IMR-90 (cell line): ENCODE results near the gene PPFIA2. TPM values are rescaled to one million over a fixed set of nuclear protein-coding genes. Genes with fewer than 3 reads are reported as not detected.

Experiments used
- ATAC-seq: fragments of 200-7000 bp; cut with Tn5 transposase; 2 replicates; pipeline ENCODE4 v1.9.1; 2020; ENCODE audit warnings: low read depth, mild to moderate bottlenecking, moderate library complexity
- BruUV-seq: library from RNA; stranded (reverse); fragments of 400-500 nt; replicated peaks from 2 replicates; lab custom pipeline; 2021; lab: Mats Ljungman, UMichigan
- CTCF ChIA-PET: fragments of 300-600 bp; formaldehyde crosslinking; extraction: SDS; loops from one replicate; lab custom pipeline; 2021; ENCODE audit warnings: antibody characterized with exemption; lab: Yijun Ruan, JAX
- POLR2A ChIA-PET: fragments of 300-600 bp; sonication (Branson Sonifier 250); formaldehyde crosslinking; loops from one replicate; lab custom pipeline; 2022; ENCODE audit warnings: antibody characterized with exemption; ENCODE audit not compliant: unreplicated experiment; lab: Charles Lee
- DNase-seq: peaks from one replicate; pipeline ENCODE4 v3.0.0; 2013
- H2AFZ ChIP-seq: replicated peaks from 2 replicates; pipeline ENCODE3; 2013; ENCODE audit warnings: low read length, mild to moderate bottlenecking; ENCODE audit not compliant: poor library complexity
- H2AK5ac ChIP-seq: 2 replicates; pipeline ENCODE4 v1.6.1; 2013; ENCODE audit warnings: low read depth, low read length, inconsistent platforms
- H2AK9ac ChIP-seq: replicated peaks from 2 replicates; pipeline ENCODE3; 2013; ENCODE audit warnings: mild to moderate bottlenecking, low read depth, low read length, moderate library complexity; ENCODE audit not compliant: poor library complexity
- H2BK120ac ChIP-seq: 2 replicates; pipeline ENCODE4 v1.6.1; 2013; ENCODE audit warnings: low read depth, low read length, inconsistent platforms
- H2BK15ac ChIP-seq: 3 replicates; pipeline ENCODE4 v1.6.1; 2013; ENCODE audit warnings: low read depth, low read length, inconsistent platforms
- H2BK20ac ChIP-seq: 2 replicates; pipeline ENCODE4 v1.6.1; 2013; ENCODE audit warnings: low read depth, mild to moderate bottlenecking, inconsistent platforms, low read length, moderate library complexity
- H2BK5ac ChIP-seq: 2 replicates; pipeline ENCODE4 v1.6.1; 2013; ENCODE audit warnings: mild to moderate bottlenecking, low read depth, low read length, inconsistent platforms; ENCODE audit not compliant: poor library complexity, severe bottlenecking
- H3K14ac ChIP-seq: replicated peaks from 2 replicates; pipeline ENCODE4 v1.6.1; 2013; ENCODE audit warnings: low read depth, low read length, inconsistent platforms
- H3K18ac ChIP-seq: 2 replicates; pipeline ENCODE4 v1.6.1; 2013; ENCODE audit warnings: low read depth, low read length, control low read depth
- H3K23ac ChIP-seq: 2 replicates; pipeline ENCODE4 v1.6.1; 2013; ENCODE audit warnings: low read depth, low read length, inconsistent platforms
- H3K27ac ChIP-seq: 2 replicates; pipeline ENCODE4 v1.5.1; 2013; ENCODE audit warnings: mild to moderate bottlenecking, control low read depth, low read length; ENCODE audit not compliant: insufficient read depth
- H3K27me3 ChIP-seq: 2 replicates; pipeline ENCODE4 v1.6.1; 2013; ENCODE audit warnings: low read length; ENCODE audit not compliant: control insufficient read depth, insufficient read depth
- H3K36me3 ChIP-seq: 2 replicates; pipeline ENCODE4 v1.6.1; 2013; ENCODE audit warnings: low read length, mixed read lengths; ENCODE audit not compliant: control insufficient read depth, insufficient read depth
- H3K4ac ChIP-seq: 2 replicates; pipeline ENCODE4 v1.6.1; 2013; ENCODE audit warnings: low read depth, low read length, inconsistent platforms
- H3K4me1 ChIP-seq: 2 replicates; pipeline ENCODE4 v1.6.1; 2013; ENCODE audit warnings: low read length, mixed read lengths; ENCODE audit not compliant: control insufficient read depth, insufficient read depth
- H3K4me2 ChIP-seq: 2 replicates; pipeline ENCODE4 v1.6.1; 2013; ENCODE audit warnings: low read depth, mild to moderate bottlenecking, control low read depth, low read length, moderate library complexity
- H3K4me3 ChIP-seq: 2 replicates; pipeline ENCODE4 v1.5.1; 2013; ENCODE audit warnings: low read depth, mild to moderate bottlenecking, control low read depth, low read length, moderate library complexity; ENCODE audit not compliant: insufficient read depth
- H3K56ac ChIP-seq: 2 replicates; pipeline ENCODE4 v1.6.1; 2013; ENCODE audit warnings: low read length, inconsistent platforms; ENCODE audit not compliant: insufficient read depth; ENCODE audit errors: extremely low read depth
- H3K79me1 ChIP-seq, 2 experiments: 2 replicates each; pipeline ENCODE4 v1.6.1; 2013; ENCODE audit warnings: low read length in 2 of 2, inconsistent platforms in 1 of 2, low read depth in 1 of 2
- H3K9ac ChIP-seq: 2 replicates; pipeline ENCODE4 v1.6.1; 2013; ENCODE audit warnings: low read depth, low read length, control low read depth
- H3K9me1 ChIP-seq: 2 replicates; pipeline ENCODE4 v1.6.1; 2013; ENCODE audit warnings: low read length, inconsistent platforms; ENCODE audit not compliant: insufficient read depth
- H3K9me3 ChIP-seq: 2 replicates; pipeline ENCODE4 v1.6.1; 2013; ENCODE audit warnings: low read length; ENCODE audit not compliant: control insufficient read depth, insufficient read depth
- H4K20me1 ChIP-seq: 2 replicates; pipeline ENCODE4 v1.6.1; 2013; ENCODE audit warnings: low read length, inconsistent platforms; ENCODE audit not compliant: insufficient read depth
- H4K5ac ChIP-seq: 2 replicates; pipeline ENCODE4 v1.6.1; 2013; ENCODE audit warnings: mild to moderate bottlenecking, low read depth, low read length, control low read depth
- H4K8ac ChIP-seq, 2 experiments: 2 replicates each; pipeline ENCODE4 v1.6.1; 2013; ENCODE audit warnings: low read depth in 2 of 2, low read length in 2 of 2, control low read depth in 1 of 2, inconsistent platforms in 1 of 2
- H4K91ac ChIP-seq: 2 replicates; pipeline ENCODE4 v1.6.1; 2013; ENCODE audit warnings: low read depth, low read length, inconsistent platforms; ENCODE audit not compliant: insufficient read depth
- CHD1 ChIP-seq: IDR thresholded peaks from 2 replicates; pipeline ENCODE4 v1.6.1; 2012; ENCODE audit warnings: low read depth, low read length, improper control_type of control experiment
- ELK1 ChIP-seq: fragments of 150-350 bp; IDR thresholded peaks from 2 replicates; pipeline ENCODE4 v1.6.1; 2016; ENCODE audit warnings: low read depth, mild to moderate bottlenecking, low read length, moderate library complexity, borderline replicate concordance
- MAFK ChIP-seq: IDR thresholded peaks from 2 replicates; pipeline ENCODE4 v1.6.1; 2012; ENCODE audit warnings: low read depth, low read length, improper control_type of control experiment
- MXI1 ChIP-seq: IDR thresholded peaks from 2 replicates; pipeline ENCODE4 v1.6.1; 2012; ENCODE audit warnings: low read depth, mild to moderate bottlenecking, low read length, moderate library complexity, borderline replicate concordance
- NFE2L2 ChIP-seq: fragments of 150-350 bp; IDR thresholded peaks from 2 replicates; pipeline ENCODE4 v1.6.1; 2016; ENCODE audit warnings: low read depth, mild to moderate bottlenecking, low read length
- RAD21 ChIP-seq: IDR thresholded peaks from 2 replicates; pipeline ENCODE4 v1.6.1; 2012; ENCODE audit warnings: low read length, improper control_type of control experiment
- RCOR1 ChIP-seq: IDR thresholded peaks from 2 replicates; pipeline ENCODE4 v1.6.1; 2012; ENCODE audit warnings: mild to moderate bottlenecking, low read length, improper control_type of control experiment; ENCODE audit not compliant: insufficient replicate concordance
- RFX5 ChIP-seq: IDR thresholded peaks from 2 replicates; pipeline ENCODE4 v1.8.0; 2012; ENCODE audit warnings: low read depth, mild to moderate bottlenecking, low read length, moderate library complexity
- SMC3 ChIP-seq: fragments of 150-350 bp; IDR thresholded peaks from 2 replicates; pipeline ENCODE4 v1.6.1; 2016; ENCODE audit warnings: low read depth, mild to moderate bottlenecking, antibody characterized with exemption, low read length, moderate library complexity
- WGBS, 2 experiments: methylation state at CpG; one replicate each; pipeline versions ENCODE4 v1.1.5 to v1.1.7; 2013; ENCODE audit warnings: missing lambda C conversion rate in 2 of 2; ENCODE audit not compliant: insufficient read length in 1 of 2; ENCODE audit errors: extremely low coverage in 2 of 2; 5-methylcytosine and 5-hydroxymethylcytosine counted together
- dilution Hi-C: fragments of 300-500 bp; cut with HindIII; formaldehyde crosslinking; loops from one replicate; pipeline ENCODE4 v1.14.3; 2018; ENCODE audit warnings: low sequenced_read_pairs; ENCODE audit not compliant: unreplicated experiment
- in situ Hi-C: fragments of 300-500 bp; cut with MboI; formaldehyde crosslinking; loops from 3 replicates; pipeline ENCODE4 v1.14.3; 2019; ENCODE audit warnings: low sequenced_read_pairs, inconsistent platforms, mixed read lengths
- intact Hi-C: fragments of 100-400 bp; cut with micrococcal nuclease; formaldehyde crosslinking; loops from 2 replicates; pipeline ENCODE4 v1.10.0; 2022
- polyA plus RNA-seq, 3 experiments: library from polyadenylated mRNA; depleted of rRNA; stranded (reverse); fragments of >200 nt; gene quantifications; 2 replicates each; pipeline ENCODE4 v1.2.3, GENCODE V29; 2012; ENCODE audit warnings: low replicate concordance in 1 of 3
- total RNA-seq: library from RNA; depleted of rRNA; stranded (reverse); fragments of >200 nt; gene quantifications from 2 replicates; pipeline ENCODE4 v1.2.3, GENCODE V29; 2012
- TF ChIP-seq, protein P1 (sequence below): fragments of 150-350 bp; IDR thresholded peaks from 2 replicates; pipeline ENCODE4 v1.6.1; 2017; ENCODE audit warnings: mild to moderate bottlenecking, antibody characterized with exemption, low read length, low read depth
- TF ChIP-seq, protein P2 (sequence below): conservative IDR thresholded peaks from 2 replicates; pipeline ENCODE4 v1.5.1; 2012; ENCODE audit warnings: mild to moderate bottlenecking, low read depth, low read length, improper control_type of control experiment

Gene PPFIA2
- total and polyA plus RNA-seq, 2 of the 4 experiments (the other 2 are of a cell fraction) = 0.29 to 1.3 TPM

DNA sequence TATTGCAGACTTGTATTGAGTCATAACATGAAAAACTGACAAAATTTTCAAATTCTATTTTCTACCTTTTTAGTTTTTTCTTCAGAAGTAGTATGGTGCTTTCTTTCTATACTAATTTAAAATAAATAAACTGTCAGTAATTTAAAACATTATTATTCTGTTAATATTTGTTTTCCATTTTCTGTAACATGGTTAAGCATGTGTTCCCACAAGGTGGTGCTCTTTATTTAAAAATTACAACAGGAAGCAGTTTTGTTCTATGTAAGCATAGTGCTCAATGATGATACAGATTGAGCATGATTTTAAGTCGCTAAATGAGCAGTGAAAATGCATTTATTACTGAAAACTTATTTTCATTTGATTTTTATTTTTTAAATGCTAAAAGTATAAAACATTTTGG, 114.6 kb downstream of the PPFIA2 start:
- H3K14ac ChIP-seq = no peak overlapping the region
- dilution Hi-C loops = no loop called here
- no peak overlapping the region for H2AK5ac ChIP-seq
- H2AFZ ChIP-seq = no peak overlapping the region
- no peaks in the 10 kb centered on the region for H3K79me1 ChIP-seq
- in situ Hi-C loops = loop anchor here (25.0 kb wide), 1 partner anchor 693 kb away; no protein-coding TSS in a partner anchor
- peak; percentile 36 for DNase-seq
- H4K91ac ChIP-seq = no peak overlapping the region
- H3K4me3 ChIP-seq = no peak overlapping the region
- no peak overlapping the region for H2BK20ac ChIP-seq
- CTCF ChIA-PET = interaction anchor here (1.5 kb wide), 1 partner anchor 8 kb away, joined by 5 read pairs; no protein-coding TSS in a partner anchor
- H3K4me2 ChIP-seq = no peak overlapping the region
- TF ChIP-seq RCOR1 (no peak), RAD21 (peak; percentile 50), CHD1 (no peak), MAFK (no peak), RFX5 (no peak), NFE2L2 (no peak), MXI1 (no peak), SMC3 (no peak; the same call in 1 of the 2 replicates), ELK1 (no peak)
- TF ChIP-seq, protein P1, sequence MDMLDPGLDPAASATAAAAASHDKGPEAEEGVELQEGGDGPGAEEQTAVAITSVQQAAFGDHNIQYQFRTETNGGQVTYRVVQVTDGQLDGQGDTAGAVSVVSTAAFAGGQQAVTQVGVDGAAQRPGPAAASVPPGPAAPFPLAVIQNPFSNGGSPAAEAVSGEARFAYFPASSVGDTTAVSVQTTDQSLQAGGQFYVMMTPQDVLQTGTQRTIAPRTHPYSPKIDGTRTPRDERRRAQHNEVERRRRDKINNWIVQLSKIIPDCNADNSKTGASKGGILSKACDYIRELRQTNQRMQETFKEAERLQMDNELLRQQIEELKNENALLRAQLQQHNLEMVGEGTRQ = no peak
- TF ChIP-seq, protein P2, sequence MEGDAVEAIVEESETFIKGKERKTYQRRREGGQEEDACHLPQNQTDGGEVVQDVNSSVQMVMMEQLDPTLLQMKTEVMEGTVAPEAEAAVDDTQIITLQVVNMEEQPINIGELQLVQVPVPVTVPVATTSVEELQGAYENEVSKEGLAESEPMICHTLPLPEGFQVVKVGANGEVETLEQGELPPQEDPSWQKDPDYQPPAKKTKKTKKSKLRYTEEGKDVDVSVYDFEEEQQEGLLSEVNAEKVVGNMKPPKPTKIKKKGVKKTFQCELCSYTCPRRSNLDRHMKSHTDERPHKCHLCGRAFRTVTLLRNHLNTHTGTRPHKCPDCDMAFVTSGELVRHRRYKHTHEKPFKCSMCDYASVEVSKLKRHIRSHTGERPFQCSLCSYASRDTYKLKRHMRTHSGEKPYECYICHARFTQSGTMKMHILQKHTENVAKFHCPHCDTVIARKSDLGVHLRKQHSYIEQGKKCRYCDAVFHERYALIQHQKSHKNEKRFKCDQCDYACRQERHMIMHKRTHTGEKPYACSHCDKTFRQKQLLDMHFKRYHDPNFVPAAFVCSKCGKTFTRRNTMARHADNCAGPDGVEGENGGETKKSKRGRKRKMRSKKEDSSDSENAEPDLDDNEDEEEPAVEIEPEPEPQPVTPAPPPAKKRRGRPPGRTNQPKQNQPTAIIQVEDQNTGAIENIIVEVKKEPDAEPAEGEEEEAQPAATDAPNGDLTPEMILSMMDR = peak; percentile 56
- no peak overlapping the region for H2BK15ac ChIP-seq
- no peak overlapping the region for H4K8ac ChIP-seq
- POLR2A ChIA-PET = no interaction called here
- WGBS, 2 experiments = no CpG with 5 or more reads among the region's 1 CpG
- intact Hi-C loops = loop anchor here (1.0 kb wide), 2 partner anchors 683 to 984 kb away; no protein-coding TSS in a partner anchor
- no peak overlapping the region for H3K27ac ChIP-seq
- H3K56ac ChIP-seq = no peak overlapping the region
- ATAC-seq = peak; percentile 68
- no peak overlapping the region for H3K23ac ChIP-seq
- no peaks in the 10 kb centered on the region for H3K27me3 ChIP-seq
- no peak overlapping the region for H2BK120ac ChIP-seq
- H3K9me1 ChIP-seq = no peaks in the 10 kb centered on the region
- H3K9ac ChIP-seq = no peak overlapping the region
- no peak overlapping the region for H2BK5ac ChIP-seq
- BruUV-seq = no TSS peak
- H2AK9ac ChIP-seq = no peak overlapping the region
- H3K9me3 ChIP-seq = no peaks in the 10 kb centered on the region
- no peak overlapping the region for H3K18ac ChIP-seq
- H3K4me1 ChIP-seq = no peaks in the 10 kb centered on the region
- no peak overlapping the region for H4K5ac ChIP-seq
- H3K36me3 ChIP-seq = no peaks in the 10 kb centered on the region
- no peaks in the 10 kb centered on the region for H4K20me1 ChIP-seq
- H3K4ac ChIP-seq = no peak overlapping the region
